ENCODE data around the gene S100A16.
"Not testable (repeated sequence)": the region's sequence is repeated elsewhere in the genome, so short reads cannot be mapped to it uniquely, and the experiment has no call there.

The S100A16 gene

GRCh38 chr1:153586347-153586746 is 26.6 kb downstream of the S100A16 start:
- DNase-seq (ENCODE audit: low read depth), result no peak

GRCh38 chr1:153585006-153585405 is 27.9 kb downstream of the S100A16 start:
- no peak for DNase-seq (ENCODE audit: low read depth)

- DNase-seq (ENCODE audit: low read depth), result no peak
Observed at GRCh38 chr1:153583976-153584375, 29.0 kb downstream of the S100A16 start.

GRCh38 chr1:153583514-153583913 is 29.4 kb downstream of the S100A16 start:
- not testable (repeated sequence) for DNase-seq (ENCODE audit: low read depth)

- DNase-seq (ENCODE audit: low read depth), result not testable (repeated sequence)
Observed at GRCh38 chr1:153582836-153583235, 30.1 kb downstream of the S100A16 start.

- DNase-seq (ENCODE audit: low read depth), result no peak
Observed at GRCh38 chr1:153578936-153579335, 34.0 kb downstream of the S100A16 start.

- DNase-seq (ENCODE audit: low read depth), result no peak
Observed at GRCh38 chr1:153578490-153578889, 34.4 kb downstream of the S100A16 start.

- no peak for DNase-seq (ENCODE audit: low read depth)
Observed at GRCh38 chr1:153577624-153578051, 35.3 kb downstream of the S100A16 start.

GRCh38 chr1:153577138-153577537 is 35.8 kb downstream of the S100A16 start:
- no peak for DNase-seq (ENCODE audit: low read depth)

GRCh38 chr1:153575497-153575896 is 37.4 kb downstream of the S100A16 start:
- not testable (repeated sequence) for DNase-seq (ENCODE audit: low read depth)

GRCh38 chr1:153575081-153575491 is 37.9 kb downstream of the S100A16 start:
- DNase-seq (ENCODE audit: low read depth), result not testable (repeated sequence)

- DNase-seq (ENCODE audit: low read depth), result no peak
Observed at GRCh38 chr1:153573351-153573750, 39.6 kb downstream of the S100A16 start.

GRCh38 chr1:153572569-153573015 is 40.3 kb downstream of the S100A16 start:
- peak; percentile 60 for DNase-seq (ENCODE audit: low read depth)

GRCh38 chr1:153571706-153572105 is 41.2 kb downstream of the S100A16 start:
- no peak for DNase-seq (ENCODE audit: low read depth)

- DNase-seq (ENCODE audit: low read depth), result no peak
Observed at GRCh38 chr1:153570874-153571273, 42.1 kb downstream of the S100A16 start.

- no peak for DNase-seq (ENCODE audit: low read depth)
Observed at GRCh38 chr1:153569465-153569864, 43.5 kb downstream of the S100A16 start.

- DNase-seq (ENCODE audit: low read depth), result peak; percentile 82
Observed at GRCh38 chr1:153568367-153569099, 44.4 kb downstream of the S100A16 start.

GRCh38 chr1:153567621-153568366 is 45.1 kb downstream of the S100A16 start:
- peak; percentile 61 for DNase-seq (ENCODE audit: low read depth)

GRCh38 chr1:153566414-153567371 is 46.2 kb downstream of the S100A16 start:
- DNase-seq (ENCODE audit: low read depth), result peak; percentile 87

- DNase-seq (ENCODE audit: low read depth), result peak; percentile 57
Observed at GRCh38 chr1:153565529-153566374, 47.2 kb downstream of the S100A16 start, which contains the start of gene S100A2. Gene S100A2, minus strand, starts transcription at chr1:153565844. Its CDS starts 1,967 bp downstream, at chr1:153563877.

GRCh38 chr1:153563991-153564390 is 48.9 kb downstream of the S100A16 start:
- no peak for DNase-seq (ENCODE audit: low read depth)
